ENCODE data around the gene TIMM21. TPM values are rescaled to one million over a fixed set of nuclear protein-coding genes. Genes with fewer than 3 reads are reported as not detected.
A peak's percentile ranks its signal among the peaks of the same experiment; 100 is the strongest.

The TIMM21 gene
- total RNA-seq, 1 experiment from 2014 or later = 46.0 TPM

DNA sequence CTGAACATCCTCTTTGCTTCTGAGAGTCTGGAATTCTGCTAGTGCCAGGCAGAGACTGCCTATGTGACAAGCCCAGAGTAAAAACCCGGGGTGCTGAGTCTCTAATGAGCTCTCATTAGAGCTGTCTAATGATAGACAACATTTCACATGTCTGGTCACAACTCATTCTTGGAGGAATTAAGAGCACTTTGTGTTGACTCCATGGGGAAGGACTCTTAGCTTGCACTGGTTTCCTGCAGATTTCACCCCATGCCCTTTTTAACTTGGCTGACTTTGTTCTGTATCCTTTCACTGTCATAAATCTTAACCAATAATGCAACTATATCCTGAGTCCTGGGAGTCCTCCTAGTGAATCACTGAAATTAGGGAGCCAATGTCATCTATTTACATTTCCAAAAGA lies 34.2 kb upstream of the TIMM21 start:
- Histone ChIP-seq H2BK12ac (ENCODE audit: insufficient read length, low read depth, low read length) (no peak overlapping the region), H3K27ac (ENCODE audit: insufficient read length, low read depth, low read length) (peak overlapping the region; percentile 41), H2AK5ac (ENCODE audit: insufficient read length, low read length) (no peak overlapping the region), H3K9me3 (ENCODE audit: control insufficient read depth, low read depth, low read length) (peaks cover 8% of the 10 kb centered on the region), H3K79me2 (ENCODE audit: insufficient read depth, low read length) (no peaks in the 10 kb centered on the region), H2BK15ac (ENCODE audit: low read depth, low read length) (no peak overlapping the region), H3K27me3 (ENCODE audit: insufficient read depth, low read length) (no peaks in the 10 kb centered on the region), H2BK120ac (ENCODE audit: low read depth, low read length, poor library complexity, severe bottlenecking) (no peak overlapping the region), H4K20me1 (ENCODE audit: control insufficient read depth, insufficient read depth, insufficient read length) (no peaks in the 10 kb centered on the region), H4K8ac (replicated peaks; ENCODE audit: insufficient read length, low read depth, low read length) (no peak overlapping the region), H2BK20ac (ENCODE audit: low read depth, low read length, poor library complexity, severe bottlenecking) (no peak overlapping the region), H3K4ac (ENCODE audit: low read depth, low read length) (no peak overlapping the region), H3K14ac (ENCODE audit: insufficient read depth, low read length) (no peak overlapping the region), H3K9ac (ENCODE audit: extremely low read depth, insufficient read length, low read length) (no peak overlapping the region), H4K5ac (ENCODE audit: insufficient read length, low read depth, low read length) (no peak overlapping the region), H3K18ac (ENCODE audit: insufficient read length, low read depth, low read length) (no peak overlapping the region), H3K79me1 (ENCODE audit: insufficient read depth, low read depth, low read length, poor library complexity, severe bottlenecking) (no peaks in the 10 kb centered on the region), H4K91ac (ENCODE audit: insufficient read length, low read depth, low read length) (no peak overlapping the region), H3T11ph (ENCODE audit: low read length) (no peak overlapping the region), H2BK5ac (ENCODE audit: insufficient read length, low read length) (no peak overlapping the region), H2AFZ (ENCODE audit: low read length) (no peak overlapping the region), H3K56ac (ENCODE audit: insufficient read length, low read depth, low read length) (no peak overlapping the region), H3K4me1 (ENCODE audit: insufficient read depth, low read length) (peaks cover 9% of the 10 kb centered on the region), H3K23ac (ENCODE audit: insufficient read length, low read depth, low read length) (no peak overlapping the region), H3K23me2 (ENCODE audit: insufficient read length, low read depth, low read length, poor library complexity, severe bottlenecking) (no peaks in the 10 kb centered on the region), H3K4me2 (ENCODE audit: insufficient read depth, insufficient read length, low read length) (peak overlapping the region; percentile 36)
- TF ChIP-seq, protein P1, sequence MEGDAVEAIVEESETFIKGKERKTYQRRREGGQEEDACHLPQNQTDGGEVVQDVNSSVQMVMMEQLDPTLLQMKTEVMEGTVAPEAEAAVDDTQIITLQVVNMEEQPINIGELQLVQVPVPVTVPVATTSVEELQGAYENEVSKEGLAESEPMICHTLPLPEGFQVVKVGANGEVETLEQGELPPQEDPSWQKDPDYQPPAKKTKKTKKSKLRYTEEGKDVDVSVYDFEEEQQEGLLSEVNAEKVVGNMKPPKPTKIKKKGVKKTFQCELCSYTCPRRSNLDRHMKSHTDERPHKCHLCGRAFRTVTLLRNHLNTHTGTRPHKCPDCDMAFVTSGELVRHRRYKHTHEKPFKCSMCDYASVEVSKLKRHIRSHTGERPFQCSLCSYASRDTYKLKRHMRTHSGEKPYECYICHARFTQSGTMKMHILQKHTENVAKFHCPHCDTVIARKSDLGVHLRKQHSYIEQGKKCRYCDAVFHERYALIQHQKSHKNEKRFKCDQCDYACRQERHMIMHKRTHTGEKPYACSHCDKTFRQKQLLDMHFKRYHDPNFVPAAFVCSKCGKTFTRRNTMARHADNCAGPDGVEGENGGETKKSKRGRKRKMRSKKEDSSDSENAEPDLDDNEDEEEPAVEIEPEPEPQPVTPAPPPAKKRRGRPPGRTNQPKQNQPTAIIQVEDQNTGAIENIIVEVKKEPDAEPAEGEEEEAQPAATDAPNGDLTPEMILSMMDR (conservative IDR thresholded peaks at IDR 0.05) = no peak
- H3K9me3 Mint-ChIP-seq = peaks cover 30 to 33% of the 10 kb centered on the region in 2 experiments
- peaks cover 13 to 38% (median 14%) of the 10 kb centered on the region in 3 experiments for H3K36me3 Mint-ChIP-seq (ENCODE audit: insufficient read depth in 1 of 3, low read depth in 3 of 3)
- peak overlapping the region in 1 of 3 experiments; percentile 64; a peak in 2 of 7 replicates for H3K27ac Mint-ChIP-seq
- H3K4me3 Mint-ChIP-seq = 0 out of 5 replicates have a peak overlapping the region, but pooled peaks of 1 of the 2 experiments have one; percentile 33
- DNase-seq = no peak
- no peaks in the 10 kb centered on the region for H3K27me3 Mint-ChIP-seq (ENCODE audit: low read depth)
- H3K4me1 Mint-ChIP-seq = peaks cover 38 to 42% of the 10 kb centered on the region in 2 experiments
- no CpG with 5 or more reads among the region's 1 CpG for WGBS (ENCODE audit: extremely low coverage, insufficient read length, low lambda C conversion rate)
